Right renal pelvis (tissue), 4 donors: ENCODE measurements around the gene PCLAF. TPM values are rescaled to one million over a fixed set of nuclear protein-coding genes. Genes with fewer than 3 reads are reported as not detected.
"Not testable (repeated sequence)": the region's sequence is repeated elsewhere in the genome, so short reads cannot be mapped to it uniquely, and the experiment has no call there.

Experiments used
- DNase-seq, 4 donors: peaks; one replicate each; pipeline ENCODE4 v3.0.0-alpha.2; 2013; ENCODE audit warnings: low read depth in 4 of 4, low spot score in 3 of 4, missing footprints in 1 of 4
- polyA plus RNA-seq, 4 donors: library from polyadenylated mRNA; unstranded; fragments of 120-200 nt; gene quantifications; one replicate each; pipeline ENCODE4 v1.2.1, GENCODE V29; 2013; ENCODE audit not compliant: insufficient read length in 4 of 4

PCLAF gene, protein sequence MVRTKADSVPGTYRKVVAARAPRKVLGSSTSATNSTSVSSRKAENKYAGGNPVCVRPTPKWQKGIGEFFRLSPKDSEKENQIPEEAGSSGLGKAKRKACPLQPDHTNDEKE
- polyA plus RNA-seq, result 10 to 100 TPM; 51.2 to 61.0 (median 58.4) TPM

GRCh38 chr15:64381000-64381751 lies at the start of gene PCLAF:
TSS of gene PCLAF (minus strand) at chr15:64381441. CDS start at chr15:64381371, 70 bp downstream.
- peak; percentile 84 to 93 (median 90) for DNase-seq

- peak; percentile 30 to 44 (median 36) for DNase-seq
Measured at GRCh38 chr15:64430000-64430735, 48.9 kb upstream of the PCLAF start.

DNA sequence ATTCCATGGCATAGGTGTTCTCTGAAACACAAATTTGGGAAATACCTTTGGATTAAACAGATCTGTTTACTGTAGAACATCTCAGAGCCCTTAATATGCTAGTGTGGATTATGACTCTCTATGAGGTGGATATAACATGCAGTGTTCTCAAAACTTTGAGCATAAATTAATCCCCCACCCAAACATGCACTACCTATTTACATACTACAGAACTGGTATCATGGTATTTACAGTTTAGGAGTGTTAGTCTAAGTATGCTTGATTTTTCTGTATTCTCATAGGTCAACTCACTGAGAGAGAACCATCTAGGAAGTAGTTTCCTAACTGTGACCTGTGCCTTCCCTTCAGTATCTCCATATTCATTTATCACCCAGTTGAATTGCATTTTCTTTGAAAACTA lies 48.2 kb upstream of the PCLAF start:
- no peak for DNase-seq

DNA sequence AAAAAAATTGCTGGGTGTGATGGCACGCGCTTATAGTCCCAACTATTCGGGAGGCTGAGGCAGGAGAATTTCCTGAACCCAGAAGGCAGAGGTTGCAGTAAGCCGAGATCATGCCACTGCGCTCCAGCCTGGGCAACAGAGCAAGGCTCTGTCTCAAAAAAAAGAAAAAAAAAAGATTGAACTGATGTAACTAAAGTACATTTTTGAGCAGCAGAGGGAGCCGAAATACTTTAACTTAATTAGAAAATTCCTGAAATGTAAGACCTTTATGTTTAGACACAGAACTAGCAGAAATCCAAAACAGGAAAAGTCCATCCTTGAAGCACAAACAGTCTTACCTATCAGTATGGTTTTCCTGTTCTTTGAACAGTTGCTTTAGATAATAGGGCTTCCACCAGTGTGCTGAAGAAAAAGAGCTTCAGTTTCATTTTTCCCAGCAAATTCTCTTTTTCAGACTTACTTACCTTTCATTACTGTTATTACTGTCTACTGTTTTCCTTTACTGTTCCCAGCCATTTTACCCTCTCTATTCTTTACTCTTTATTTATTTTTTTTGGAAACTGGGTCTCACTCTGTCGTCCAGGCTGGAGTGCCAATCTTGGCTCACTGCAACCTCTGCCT lies 45.7 kb upstream of the PCLAF start:
- peak in 3 of 4 donors; percentile 22 to 37 (median 35) for DNase-seq

DNA sequence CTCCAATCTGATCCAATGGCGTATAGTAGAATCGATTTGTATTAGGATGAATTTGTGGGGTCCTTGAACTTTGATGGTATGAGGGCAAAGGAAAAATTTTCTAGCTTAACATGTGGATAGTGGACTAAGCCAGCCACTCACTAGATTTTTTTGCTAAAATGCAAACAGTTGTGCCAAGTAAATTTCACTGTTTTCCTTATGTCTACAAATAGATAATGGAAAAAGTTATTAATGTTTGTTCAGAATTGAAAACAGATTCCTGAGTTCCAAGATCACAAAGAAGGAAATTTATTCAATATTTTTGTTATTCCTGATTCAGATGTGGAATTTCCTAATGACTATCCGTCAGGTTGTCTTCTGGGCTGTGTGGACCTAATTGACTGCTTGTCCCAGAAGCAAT lies 44.0 kb upstream of the PCLAF start:
- no peak for DNase-seq

DNA sequence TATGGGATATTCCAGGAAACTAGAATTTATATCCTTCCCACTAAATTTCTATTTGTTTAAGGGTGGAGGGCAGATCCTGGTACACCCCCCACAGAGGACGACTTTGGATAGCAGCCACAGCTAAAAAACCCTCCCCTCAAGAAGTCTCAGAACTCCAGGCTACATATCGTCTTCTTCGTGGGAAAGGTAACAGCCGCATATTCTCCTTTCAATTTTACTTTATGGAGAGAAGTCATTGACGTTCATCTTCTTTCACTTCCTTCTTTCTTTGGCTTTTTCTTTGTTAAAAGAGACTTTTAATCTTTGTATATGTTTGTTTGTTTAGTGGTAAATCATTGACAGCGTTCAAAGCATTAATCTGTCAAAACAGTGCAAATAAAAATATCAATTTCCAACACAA lies 42.7 kb upstream of the PCLAF start:
- DNase-seq, result no peak

DNA sequence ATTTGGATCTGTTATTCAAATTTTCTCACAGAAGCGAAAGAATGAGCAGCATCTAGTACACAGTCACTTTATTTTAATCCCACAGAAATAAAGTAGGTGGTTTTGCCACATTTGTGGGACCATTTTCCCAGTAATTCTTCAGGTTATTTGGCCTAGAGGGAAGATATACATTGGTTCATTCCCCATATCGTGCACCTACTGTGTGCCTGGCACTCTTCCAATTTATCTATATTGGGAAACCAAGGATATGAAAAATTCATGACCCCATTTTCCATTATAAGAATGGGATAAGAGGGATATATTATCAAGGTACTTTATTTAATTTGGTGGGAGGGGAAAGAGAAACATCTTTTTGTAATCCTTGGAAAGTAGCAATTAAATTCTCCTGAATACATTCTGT lies 41.5 kb upstream of the PCLAF start:
- DNase-seq, result no peak

DNA sequence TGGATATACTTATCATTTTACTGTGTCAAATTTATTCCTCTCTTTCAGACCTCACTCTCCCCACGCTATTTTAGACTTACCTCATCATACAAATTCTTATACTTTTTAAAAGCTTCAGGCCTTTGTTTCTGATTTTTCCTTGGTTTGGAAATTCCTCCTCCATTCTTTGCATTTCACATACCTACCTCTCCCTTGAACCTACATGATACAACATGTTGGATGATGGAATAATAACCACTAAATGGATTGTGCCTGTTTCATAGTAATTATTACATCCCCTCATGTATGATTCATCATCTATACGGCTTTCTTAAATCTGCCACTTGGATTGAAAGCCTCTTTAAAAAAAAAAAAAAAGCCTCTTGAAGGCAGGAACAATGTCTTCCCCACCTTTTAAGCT lies 31.0 kb upstream of the PCLAF start:
- no peak for DNase-seq

DNA sequence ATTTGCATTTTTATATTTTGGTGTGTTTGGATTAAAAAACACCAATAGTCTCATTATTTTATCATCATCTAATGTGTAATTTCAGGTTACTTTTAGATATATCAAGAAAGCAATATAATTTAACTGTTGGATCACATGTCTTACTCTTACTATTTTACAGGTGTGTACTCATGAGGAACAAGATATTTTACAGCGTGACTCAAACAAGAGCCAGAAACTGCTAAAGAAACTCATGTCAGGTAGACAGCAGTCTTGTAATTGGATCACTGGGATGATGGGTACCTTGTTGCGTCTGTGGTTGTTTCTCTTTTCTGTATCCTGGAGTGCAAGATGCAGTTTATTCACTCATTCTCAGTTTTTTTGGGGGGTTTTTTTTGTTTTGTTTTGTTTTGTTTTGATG lies 19.3 kb upstream of the PCLAF start:
- DNase-seq, result no peak

DNA sequence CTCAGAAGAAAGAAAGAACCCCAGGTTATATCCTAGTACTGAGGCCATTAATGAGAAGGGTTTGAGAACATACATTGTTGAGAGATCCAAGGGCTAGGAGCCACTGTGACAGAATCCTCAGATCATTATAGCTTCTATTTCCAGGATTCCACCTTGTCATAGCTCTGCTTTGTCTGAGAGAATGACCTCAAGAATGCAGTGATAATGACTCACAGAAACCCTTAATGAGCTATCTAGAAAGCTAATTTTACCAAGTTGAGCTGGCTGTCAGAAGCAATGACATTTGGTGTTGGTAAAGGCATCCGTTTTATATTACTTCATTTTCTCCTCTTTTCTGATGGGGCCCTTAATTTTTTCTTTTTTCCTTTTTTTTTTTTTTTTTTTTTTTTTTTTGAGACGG lies 17.3 kb upstream of the PCLAF start:
- DNase-seq, result no peak

- DNase-seq, result no peak
Measured at GRCh38 chr15:64396789-64397188, 15.5 kb upstream of the PCLAF start.

GRCh38 chr15:64392471-64392870 lies 11.2 kb upstream of the PCLAF start:
- DNase-seq, result not testable (repeated sequence)

- DNase-seq, result no peak
Measured at GRCh38 chr15:64389036-64389435, 7.8 kb upstream of the PCLAF start.

GRCh38 chr15:64387562-64388168 lies 6.4 kb upstream of the PCLAF start, which contains the start of gene TRIP4:
TSS of gene TRIP4 (plus strand) at chr15:64387836. CDS start at chr15:64387864, 28 bp downstream.
- peak; percentile 83 to 88 (median 85) for DNase-seq

DNA sequence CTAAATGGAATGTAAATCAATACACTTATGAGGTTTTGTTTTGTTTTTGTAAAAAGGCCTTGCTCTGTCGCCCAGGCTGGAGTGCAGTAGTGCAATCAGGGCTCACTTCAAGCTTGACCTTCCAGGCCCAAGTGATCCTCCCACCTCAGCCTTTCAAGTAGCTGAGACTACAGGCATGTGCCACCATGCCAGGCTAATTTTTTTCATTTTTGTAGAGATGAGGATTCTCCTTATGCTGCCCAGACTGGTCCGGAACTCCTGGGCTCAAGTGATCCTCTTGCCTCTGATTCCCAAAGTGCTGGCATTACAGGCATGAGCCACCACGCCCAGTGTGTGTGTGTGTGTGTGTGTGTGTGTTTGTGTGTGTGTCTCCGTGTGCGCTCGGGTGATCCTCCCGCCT lies 5.0 kb upstream of the PCLAF start:
- no peak for DNase-seq

- DNase-seq, result no peak
Measured at GRCh38 chr15:64383760-64384159, 2.5 kb upstream of the PCLAF start.

DNA sequence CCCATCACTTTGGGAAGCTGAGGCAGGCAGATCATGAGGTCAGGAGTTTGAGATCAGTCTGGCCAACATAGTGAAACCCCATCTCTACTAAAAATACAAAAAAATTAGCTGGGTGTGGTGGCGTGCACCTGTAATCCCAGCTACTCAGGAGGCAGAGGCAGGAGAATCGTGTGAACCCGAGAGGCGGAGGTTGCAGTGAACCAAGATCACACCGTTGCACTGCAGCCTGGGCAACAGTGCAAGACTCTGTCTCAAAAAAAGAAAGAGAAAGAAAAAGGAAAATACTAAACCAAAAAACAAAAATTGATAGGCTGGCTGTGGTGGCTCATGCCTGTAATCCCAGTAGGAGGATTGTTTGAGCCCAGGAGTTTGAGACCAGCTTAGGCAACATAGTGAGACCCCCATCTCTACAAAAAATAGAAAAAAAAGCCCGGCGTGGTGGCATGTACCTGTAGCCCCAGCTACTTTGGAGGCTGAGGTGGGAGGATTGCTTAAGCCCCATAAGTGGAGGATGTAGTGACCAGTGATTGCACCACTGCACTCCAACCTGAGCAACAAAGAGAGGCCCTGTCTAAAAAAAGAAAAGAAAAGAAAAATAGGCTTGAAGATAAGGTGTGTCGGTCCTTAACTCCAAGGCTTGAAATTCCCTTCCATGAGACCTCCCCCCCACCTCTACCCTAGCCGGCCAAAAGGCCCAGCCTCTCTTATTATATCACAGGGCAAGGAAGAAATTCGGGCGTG lies 941 bp downstream of the PCLAF start:
- DNase-seq, result not testable (repeated sequence)

DNA sequence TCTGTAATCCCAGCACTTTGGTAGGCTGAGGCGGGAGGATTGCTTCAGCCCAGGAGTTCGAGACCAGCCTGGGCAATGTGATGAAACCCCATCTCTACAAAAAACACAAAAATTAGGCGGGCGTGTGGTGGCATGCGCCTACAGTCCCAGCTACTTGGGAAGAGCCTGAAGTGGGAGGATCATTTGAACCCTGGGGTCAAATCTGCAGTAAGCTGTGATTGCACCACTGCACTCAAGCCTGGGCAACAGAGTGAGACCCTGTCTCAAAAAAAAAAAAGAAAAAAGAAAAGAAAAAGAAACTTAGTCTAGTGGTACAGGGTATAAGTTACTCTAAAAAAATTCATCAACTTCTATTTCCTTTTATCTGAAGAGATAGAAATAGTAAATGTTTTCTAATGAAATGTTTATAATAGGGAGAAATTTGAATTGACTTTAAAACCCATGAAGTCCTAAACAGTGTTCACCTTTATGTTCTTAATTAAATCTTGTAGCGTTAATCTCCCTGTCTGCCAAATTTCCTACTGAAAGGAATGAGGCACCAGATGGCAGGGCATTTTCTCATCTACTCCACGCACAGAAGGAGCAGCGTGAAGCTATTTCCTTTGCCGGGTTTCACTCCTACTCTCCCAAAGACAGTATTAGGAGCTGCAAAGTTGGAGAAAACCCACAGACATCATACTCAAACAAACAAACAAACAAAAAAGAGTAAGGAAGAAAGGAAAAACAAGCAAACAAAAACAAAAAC lies 1.9 kb downstream of the PCLAF start:
- DNase-seq, result no peak

GRCh38 chr15:64373360-64373759 lies 7.9 kb downstream of the PCLAF start:
- no peak for DNase-seq
